Skin of body (tissue), 2 donors: ENCODE data around the gene DCAKD. TPM values are rescaled to one million over a fixed set of nuclear protein-coding genes. Genes with fewer than 3 reads are reported as not detected.

Source experiments
- DNase-seq: peaks from one replicate; lab custom pipeline; 2025; lab: John Stamatoyannopoulos, UW
- total RNA-seq: library from RNA; depleted of rRNA; stranded (reverse); fragments of >200 nt; gene quantifications from one replicate; pipeline ENCODE4 v1.2.3, GENCODE V29; 2014

Gene DCAKD
- total RNA-seq, 1 donor from 2014 or later: 25.6 TPM

DNA sequence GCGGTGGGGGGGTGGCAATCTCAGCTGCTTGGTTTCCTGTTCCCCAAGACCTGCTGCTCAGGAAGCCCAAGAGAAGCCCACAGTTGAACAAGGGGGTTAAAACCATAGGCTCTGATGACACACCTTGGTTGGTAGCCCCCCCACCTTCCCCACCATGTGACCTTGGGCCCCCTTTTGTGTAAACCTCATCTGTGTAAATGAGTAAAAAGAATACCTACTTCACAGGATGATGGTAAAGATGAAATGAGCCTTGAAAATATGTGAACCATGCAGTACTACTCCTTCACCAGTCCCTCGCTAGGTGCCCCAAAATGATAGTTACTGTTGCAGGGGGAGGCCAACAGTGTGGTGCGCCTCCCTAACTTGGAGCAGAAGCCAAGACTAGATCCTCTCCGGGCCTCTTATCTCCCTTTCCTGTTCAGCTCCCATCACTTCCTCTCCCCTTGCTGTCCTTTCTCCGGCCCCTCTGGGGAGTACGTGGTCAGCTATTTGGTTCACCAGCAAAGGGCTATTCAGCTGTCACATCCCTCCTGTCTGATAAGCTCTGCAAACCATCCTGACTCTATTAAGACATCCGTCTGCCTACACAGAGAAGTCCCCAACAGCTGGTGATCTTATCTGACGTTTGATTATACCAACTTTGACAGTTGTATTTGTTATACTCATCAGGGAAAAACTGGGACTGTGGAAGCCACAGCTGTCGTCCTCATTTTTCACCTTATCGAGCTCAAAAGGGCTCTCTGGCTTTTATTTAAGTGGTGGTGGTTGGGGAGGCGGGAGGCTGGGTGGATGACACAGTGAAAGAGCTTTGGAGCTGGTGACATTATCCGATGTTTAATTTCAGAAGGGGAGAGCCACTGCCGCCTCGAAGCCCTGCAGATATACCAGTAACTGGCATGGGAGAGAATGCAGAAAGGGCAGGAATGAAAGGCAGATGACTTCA is 19.9 kb downstream of the DCAKD start:
- DNase-seq: no peak

DNA sequence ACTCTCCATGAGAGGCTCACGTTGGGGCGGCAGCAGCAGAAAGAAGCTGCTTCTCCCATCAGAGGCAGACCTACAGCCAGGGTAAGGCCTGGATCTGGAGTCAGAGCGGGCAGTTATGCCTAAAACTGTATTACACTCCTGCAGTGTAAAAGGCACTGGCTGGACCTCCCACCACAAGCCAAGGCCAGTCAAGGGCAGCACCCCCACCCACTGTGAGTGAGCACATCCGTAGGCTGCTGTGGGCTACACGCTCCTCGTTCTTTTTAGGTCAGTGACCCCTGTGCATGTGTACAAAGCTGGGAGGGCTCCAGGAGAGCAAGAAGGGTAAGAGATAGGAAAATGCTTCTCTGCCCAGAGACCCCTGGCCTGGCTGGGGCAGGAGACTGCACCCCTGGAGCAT is 20.7 kb downstream of the DCAKD start:
- no peak for DNase-seq

DNA sequence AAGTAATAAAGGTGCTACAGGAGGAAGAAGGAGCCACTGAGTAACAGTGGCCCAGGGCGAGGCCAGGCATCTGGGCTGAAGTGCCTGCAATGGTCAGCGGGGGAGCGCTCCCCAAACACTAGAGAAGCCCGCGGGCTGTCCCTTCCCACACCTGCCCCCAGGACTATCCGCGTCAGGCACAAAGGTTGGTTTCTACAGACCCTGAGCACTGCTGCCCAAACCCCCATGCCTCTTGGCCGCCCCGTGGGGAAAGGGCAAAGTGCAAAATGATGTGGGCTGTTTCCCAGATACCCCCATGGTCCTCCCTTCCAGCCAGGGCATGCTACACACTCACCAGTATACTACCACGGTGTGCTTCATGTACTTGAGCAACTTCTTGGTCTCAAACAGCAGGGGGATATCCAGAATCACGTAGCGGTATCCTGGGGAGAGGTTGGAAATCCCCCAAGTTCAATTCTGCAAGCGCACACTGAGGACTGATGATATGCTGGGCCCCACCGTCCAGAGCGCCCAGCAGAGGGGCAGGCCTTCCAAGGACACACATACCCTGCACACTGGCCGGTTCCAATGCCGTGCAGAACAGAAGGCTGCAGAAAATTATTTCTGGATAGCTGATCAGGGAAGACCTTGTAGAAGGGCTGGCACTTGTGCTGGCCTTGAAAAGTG is 21.5 kb downstream of the DCAKD start:
- DNase-seq: no peak

DNA sequence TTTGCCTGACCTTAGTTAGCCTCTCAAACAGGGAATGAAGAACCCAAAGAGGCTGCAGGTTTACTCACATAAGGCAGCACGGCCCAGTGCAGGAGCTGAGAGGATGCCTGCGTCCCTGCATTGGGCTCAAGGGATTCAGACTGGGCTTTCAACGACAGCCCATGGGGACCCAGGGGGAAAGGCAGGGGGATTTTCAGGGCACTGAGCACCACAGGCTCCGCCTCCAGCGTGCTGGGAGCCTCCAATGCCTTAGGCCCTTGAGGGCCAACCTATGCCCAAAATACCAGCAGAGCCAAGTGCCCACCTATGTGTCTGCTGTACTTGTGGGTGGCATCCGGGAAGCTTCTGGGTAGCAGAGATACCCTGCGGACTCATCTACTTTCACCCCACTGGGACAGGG is 22.3 kb downstream of the DCAKD start:
- no peak for DNase-seq

DNA sequence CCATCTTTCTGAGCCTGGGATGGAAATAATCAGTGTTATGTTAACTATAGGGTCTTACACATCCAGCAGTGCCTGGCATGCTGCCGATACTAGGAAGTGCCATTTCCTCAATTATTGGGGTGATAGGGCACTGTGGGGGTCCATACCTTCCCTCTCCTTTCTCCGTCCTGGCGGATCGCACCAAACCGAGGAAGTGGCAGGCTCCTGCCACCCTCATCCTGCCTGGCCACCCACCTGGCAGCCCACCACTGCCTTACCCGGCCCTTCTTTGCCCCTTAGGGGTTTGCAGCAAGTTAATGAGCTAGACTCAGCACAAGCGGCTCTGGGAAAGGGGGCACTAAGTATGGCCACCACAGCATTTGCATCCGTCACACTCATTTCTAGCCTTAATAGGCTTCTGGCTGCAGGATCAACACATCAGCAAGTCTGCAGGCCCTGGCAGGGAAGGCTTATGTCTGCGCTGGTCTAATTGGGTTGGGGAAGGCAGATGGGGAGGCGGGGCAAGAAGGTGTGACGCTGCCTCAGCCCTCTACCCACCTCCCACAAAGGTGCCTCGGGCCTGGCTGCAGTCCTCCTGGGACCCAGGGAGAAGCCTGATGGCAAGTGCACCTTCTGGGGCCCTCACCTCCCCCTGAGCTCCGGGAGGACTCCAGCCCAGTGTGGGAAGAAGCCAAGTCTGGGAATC is 28.6 kb downstream of the DCAKD start:
- DNase-seq: no peak

DNA sequence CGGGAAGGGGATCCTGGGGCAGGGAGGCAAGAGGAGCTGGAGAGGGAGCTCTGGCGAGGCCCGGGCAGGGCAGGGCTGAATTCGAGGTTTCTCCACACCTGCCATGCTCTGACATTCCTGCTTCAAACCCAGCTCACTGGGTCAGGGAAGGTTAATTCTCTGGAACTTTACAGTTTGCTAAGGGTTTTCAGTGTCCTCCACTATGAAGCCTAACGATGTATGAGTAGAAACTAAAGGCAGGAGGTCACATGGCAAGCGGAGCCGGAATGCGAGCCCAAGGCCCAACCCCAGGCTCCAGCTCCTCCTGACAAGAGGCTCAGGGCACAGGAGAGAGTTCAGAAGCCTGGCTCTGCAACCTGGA is 29.2 kb downstream of the DCAKD start:
- DNase-seq: no peak

DNA sequence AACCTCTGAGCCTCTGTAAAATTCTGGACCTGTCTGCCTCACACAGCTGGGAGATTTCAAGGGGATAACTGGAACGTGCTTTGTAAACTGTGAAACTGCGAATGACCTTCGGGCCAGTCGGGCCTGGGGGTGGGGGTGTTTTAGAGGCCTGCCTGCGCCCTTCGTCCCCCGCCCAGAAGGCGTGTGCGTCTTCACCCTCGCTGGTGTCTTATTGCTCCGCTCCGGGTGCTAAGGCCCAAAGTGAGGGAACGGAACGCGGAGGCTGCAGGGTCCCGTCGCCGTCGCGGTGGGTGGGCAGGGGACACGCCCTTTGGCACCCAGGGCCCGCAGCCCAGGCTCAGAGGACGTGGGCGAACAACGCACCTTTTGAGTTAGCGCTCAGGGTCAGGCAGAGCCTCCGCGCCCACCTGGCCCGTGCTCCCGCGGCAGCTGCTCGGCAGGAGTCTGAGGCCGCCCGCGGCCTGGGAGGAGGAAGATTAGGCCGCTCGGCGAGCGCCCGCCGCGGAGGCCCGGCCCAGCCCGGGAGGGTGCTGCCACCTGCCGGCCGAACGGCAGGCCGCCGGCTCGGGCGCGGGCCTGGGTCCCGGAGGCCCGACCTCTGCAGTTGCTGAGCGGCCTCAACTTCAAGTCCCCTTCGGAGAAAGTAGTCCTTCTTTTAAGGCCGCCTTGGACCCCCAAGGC is 29.7 kb downstream of the DCAKD start:
- peak; percentile 43 for DNase-seq

DNA sequence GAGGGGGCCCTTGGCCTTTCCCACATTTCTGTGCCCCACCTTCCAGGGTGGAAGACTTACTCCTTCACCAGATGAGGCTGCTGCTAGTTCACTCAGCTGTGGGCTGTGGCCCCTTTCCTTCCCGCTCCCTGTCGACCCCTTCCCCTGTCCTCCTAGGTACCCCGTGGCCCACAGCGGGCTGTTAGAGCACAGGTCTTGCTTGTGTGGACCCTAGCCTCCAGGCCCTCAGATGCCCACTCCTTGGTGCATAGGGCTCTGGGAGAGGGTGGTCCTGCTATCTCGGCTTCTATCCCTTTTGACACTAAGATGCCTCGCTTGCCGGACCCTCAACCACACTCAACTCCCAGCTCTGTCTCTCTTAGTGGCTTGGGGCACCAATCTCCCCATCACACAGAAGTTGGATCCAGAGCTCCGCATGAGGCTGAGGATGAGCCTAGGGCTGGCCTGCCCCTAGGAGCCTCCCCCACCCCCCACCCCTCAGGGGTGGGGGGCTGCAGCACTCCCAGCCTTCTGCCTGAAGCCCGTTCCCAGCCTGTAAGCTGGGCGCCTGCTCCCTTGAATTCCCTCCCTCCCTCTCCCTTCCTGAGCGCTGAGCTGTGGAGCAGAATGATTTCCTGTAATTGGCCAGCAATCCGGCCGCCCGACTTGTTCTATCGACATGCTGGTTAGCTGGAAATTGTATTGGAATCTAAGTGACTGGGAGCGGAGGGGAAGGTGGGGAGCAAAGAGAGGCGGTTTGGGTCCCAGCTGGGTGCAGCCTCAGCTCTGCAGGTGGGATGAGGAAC is 30.9 kb downstream of the DCAKD start:
- DNase-seq: no peak

DNA sequence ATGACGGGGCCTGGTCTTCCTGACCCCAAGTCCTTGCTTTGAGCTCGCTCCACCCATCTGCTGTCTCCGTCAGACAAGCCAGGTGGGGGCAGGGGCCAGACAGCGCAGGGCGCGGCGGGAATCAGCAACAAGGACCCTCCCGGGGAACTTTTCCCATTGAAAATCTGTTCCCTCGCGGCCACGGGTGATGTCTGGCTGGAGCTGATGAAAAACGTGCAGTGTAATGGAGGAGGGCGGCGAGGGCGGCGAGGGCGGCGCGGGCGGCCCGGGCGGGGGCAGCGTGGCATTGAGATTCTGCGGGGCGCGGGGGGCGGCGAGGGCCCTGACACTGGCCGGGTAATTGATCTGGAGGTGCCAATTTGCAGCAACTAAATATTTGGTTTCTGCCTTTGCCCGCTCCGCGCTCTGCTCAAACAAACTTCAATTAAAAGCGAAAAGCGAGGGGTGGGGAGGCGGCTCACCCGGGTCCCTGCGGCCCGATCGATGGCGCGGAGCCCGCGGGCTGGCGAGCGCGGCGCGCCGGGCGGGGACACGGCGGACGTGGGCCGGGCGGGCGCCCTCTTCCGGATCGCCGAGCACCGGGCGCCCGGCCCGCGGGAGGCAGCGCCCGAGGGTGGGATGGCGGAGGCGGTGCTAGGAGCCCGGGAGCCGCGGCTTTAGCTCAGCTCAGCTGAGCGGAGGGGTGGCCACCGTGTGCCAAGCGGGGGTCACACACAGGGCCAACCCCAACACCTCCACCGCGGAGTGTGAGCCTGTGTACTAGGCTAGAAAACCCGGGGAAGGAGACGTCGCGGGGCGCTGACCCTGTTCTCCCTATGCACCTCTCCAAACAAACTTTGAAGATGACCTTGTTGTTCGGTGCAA is 32.4 kb downstream of the DCAKD start:
- no peak for DNase-seq

DNA sequence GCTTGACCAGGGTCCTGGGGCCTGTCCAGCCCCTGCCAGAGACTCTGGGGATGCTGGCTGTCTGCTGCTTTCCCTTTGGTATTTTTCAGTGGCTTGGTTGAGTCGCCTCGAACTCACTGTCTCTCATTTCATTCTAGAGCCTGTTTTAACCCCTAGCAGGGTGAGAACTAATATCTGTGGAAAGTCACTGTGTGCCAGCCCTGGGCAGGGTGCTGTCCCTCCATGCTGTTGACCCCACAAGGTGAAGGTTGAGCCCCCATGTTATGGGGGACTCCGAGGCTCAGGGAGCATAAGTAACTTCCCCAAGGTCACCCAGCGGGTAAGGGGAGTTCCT is 33.0 kb downstream of the DCAKD start:
- DNase-seq: no peak

DNA sequence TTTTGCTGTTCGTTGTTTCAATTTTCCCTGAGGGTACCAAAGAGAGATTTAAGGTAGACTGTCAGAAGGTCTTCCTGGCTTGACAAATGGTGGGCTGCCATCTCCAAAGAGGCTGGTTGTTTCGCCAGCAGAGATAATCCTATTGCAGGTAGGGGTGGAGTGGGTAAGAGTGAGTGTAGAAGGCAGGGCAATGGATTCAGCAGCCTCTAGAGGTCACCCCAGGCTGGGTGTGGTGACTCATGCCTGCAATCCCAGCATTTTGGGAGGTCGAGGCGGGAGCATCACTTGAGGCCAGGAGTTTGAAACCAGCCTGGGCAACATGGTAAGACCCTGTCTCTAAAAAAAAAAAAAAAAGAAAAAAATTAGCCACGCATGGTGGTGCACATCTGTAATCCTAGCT is 34.6 kb downstream of the DCAKD start:
- DNase-seq: no peak

DNA sequence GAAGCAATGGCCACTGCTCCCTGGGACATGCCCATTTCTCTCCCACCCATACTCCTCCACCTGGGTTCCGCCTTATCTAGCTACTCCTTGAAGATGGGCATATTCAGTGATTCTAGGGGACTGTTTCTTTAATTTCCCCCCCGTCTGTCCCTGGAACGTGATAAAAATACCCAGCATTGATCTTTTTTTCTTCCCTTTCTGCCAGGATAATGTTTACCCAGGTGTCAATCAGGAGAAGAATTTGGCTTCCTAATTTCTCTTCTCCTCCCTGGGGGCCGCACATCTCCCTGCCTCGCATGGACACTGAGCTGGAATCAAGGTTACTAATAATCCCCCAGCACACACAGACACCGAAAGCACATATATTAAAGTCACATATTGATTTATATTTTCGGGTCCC is 35.2 kb downstream of the DCAKD start:
- no peak for DNase-seq

DNA sequence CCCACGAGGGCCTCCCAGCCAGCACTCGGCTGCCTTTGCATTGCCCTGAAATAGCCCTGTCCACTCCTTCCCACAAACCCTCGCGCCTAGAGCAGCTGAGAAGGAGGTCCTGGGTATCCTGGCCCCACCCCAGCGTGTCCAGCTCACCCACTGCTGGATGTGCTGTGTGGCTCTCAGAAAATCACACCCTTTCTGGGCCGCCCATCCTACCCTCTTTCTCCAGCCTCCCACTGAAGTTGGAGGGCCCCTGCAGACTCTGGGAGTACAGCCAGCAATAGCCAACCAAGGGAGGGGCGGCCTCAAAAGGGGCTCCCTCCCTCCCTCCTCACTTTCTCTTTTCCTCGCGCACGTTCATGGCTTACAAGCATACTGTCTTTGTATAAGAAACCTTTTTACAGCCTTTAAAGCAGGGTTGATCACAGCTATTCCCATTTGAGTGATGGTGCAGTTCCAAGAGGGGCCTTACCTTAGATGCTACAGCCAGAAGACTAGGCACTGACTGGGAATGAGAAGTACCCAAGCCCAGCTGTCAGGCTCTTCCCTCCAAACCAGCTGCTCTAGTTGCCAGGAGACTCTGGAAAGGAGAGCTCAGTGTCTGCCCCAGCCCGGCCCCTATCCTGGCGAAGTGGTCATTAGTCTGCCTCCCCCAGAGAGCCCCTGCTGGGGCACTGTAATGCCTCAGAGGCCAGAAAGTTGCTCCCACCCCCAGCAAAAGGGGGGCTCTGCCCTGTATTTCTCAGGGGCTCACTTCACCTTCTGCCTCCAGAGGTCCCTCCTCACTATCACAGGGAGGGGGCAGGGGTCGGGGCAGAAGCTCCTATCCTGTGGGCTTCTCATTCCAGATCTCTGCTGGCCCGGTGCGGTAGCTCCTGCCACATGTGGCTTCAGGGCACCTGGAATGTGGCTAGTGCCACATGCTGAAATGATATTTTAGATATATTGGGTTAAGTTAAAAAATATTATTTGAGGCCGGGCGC is 38.1 kb downstream of the DCAKD start:
- no peak for DNase-seq

DNA sequence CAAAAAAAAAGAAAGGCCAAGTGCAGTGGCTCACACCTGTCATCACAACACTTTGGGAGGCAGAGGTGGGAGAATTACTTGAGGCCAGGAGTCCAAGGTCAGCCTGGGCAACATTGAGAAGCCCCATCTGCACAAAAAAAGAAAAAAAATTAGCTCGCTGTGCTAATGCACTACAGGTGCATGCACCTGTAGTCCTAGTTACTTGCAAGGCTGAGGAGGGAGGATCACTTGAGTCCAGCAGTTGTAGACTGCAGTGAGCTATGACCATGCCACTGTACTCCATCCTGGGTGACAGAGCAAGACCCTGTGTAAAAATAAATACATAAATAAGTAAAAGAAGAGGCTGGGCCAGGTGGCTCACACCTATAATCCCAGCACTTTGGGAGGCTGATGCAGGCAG is 39.7 kb downstream of the DCAKD start:
- no peak for DNase-seq

DNA sequence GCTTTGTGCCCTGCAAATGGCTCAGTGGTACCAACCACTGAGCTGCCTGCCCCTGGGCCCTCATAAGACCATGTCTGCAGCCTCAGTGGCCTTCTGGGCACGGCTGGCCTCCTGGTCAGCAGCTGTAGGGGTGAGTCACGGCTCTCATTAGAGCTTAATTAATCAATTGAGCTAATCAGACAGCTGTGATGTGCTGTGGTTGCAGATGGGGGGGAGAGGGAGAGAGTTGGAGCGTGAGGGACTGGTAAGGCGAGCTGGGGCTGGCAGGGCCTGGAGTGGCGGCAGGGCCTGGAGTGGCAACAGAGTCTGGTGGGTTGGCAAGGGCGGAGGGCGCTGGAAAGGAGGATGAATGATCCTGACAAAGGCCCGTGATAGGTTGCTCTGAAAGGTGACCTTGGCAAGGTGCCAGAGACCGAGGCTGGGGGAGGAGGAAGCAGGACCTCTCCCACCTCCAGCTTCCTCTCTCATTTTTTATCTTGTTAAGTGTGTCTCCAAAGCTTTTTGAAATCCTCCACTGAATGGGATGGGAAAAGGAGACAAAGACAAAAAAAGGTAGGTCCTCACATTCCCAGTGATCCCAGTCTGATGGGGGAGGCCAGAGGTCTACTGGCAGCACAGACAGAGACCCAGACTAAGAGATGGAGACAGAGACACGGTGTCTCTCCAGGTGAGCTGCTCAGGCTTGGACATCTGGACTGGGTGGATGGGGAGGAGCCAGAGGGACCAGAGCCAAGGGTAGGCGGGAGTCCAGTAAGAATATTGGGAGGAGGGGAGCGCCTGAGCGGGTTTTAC is 41.6 kb downstream of the DCAKD start:
- DNase-seq: no peak

DNA sequence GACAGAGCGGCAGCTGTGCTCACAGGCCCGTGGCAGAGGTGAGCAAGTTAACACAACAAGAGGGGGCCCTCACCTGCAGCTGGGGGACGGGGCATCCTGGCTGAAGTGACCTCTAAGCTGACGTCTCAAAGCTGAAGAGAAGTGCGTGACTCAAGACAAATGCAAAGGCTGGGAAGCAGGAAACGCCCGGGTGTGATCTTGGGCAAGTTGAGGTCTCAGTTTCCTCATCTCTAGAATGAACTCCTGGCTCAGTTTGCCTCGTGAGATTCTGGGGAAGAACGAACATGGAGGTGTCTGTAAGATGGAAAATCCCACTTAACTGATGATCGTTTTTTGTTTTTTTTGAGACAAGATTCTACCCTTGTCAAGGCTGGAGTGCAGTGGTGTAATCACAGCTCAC is 43.2 kb downstream of the DCAKD start:
- no peak for DNase-seq

DNA sequence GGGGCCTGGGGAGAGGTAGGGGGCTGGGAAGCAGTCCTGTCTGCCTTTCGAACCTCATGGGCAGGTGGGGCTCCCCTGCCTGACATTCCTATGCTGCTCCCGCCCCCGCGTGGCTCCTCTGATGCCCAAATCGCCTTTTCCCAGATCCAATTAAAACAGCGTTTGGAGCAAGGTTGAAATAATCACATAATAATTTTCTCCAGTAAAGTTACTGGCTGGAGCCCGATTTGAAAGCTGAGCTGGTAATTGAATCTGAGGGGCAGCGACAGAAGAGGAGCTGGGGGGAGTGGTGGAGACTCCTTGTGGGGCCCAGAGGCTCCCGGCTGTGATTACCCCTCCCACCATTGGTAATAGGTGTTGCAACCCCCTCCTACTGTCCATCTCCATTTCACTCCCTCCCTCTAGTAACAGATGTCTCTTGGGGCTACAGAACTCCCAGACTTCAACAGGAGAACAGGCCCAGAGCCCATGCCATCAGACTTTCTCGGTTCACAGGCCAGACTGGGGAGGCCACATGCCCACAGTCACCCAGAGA is 44.4 kb downstream of the DCAKD start:
- no peak for DNase-seq

DNA sequence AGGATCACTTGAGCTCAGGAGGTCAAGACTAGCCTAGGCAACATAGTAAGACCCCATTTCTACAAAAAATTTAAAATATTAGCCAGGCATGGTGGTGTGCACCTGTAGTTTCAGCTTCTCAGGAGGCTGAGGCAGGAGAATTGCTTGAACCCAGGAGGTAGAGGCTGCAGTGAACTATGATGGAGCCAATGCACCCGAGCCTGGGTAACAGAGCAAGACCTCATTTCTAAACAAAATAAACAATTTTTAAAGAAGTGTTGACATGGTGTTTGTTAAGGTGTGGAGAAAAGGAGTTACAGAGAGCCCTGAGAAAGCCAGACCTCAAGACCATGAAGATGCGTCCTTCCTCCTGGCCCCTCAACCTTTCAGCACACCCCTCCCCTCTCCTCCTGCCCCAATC is 45.7 kb downstream of the DCAKD start:
- no peak for DNase-seq
